ENCODE results near the gene CACNA1C.

The CACNA1C gene

DNA sequence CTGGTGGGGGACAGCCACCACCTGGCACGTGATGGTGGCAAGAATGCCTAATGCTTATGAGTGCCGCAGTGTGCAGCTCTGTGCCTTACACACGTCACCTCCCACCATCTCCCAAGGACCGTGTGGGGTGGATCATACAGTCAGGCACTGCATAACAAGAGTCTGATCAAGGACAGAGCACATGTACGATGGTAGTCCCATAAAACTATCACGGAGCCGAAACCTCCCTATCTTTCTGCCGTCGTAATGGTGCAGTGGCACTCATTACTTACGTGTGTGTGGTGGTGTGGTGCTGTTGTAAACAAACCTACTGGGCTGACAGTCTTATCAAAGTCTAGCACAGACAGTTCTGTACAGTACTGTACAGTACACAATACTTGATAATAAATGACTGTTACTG lies 89.3 kb downstream of the CACNA1C start:
- no peak for DNase-seq

- DNase-seq, result no peak
These were observed 92.2 kb downstream of the CACNA1C start for GRCh38 chr12:2144951-2145350.

- DNase-seq, result no peak
These were observed 92.7 kb downstream of the CACNA1C start for GRCh38 chr12:2145433-2145998.

GRCh38 chr12:2147335-2147734 lies 94.5 kb downstream of the CACNA1C start:
- no peak for DNase-seq

- no peak for DNase-seq
These were observed 96.3 kb downstream of the CACNA1C start for GRCh38 chr12:2149091-2149490.

GRCh38 chr12:2150833-2151232 lies 98.0 kb downstream of the CACNA1C start:
- DNase-seq, result no peak

DNA sequence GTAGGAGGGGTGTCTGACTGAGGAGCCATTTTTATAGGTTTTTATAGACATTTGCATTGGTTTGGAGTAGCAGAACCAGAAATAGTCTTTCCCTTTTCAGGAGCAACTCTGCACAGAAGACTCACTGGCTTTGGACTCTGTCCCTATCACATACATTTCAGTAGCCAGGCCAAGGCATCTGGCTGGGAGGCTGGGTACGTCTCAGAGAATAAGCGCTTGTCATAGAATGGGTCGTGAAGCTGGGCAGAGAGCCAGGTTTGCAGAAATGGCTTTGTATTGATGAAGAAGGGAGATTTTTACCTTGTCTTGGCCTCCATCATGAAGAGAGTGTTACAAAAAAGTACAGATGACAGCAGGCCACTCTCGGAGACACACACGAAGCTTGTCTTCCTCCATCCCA lies 98.6 kb downstream of the CACNA1C start:
- no peak for DNase-seq

- no peak for DNase-seq
These were observed 99.3 kb downstream of the CACNA1C start for GRCh38 chr12:2152134-2152533.

DNA sequence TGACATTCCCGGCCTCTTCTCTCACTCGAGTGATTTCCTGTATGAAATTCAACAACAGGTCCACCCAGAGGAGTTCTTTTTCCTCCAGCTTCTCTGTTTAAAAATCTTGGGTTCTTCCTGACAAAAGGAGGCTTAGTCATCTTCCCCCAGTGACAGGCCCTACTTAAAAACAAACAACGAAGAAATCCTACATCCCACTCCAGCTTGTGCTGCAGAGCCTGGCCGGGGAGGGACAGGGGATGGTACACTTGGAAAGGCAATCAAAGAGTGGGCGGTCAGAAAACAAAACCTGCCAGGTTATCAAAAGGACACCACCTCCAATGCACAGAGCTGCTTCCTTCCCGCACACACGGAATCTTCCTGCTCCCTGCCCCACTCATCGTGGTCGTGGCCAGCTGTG lies 101.3 kb downstream of the CACNA1C start:
- no peak for DNase-seq

- no peak for DNase-seq
These were observed 101.7 kb downstream of the CACNA1C start for GRCh38 chr12:2154521-2154920.

GRCh38 chr12:2156333-2156732 lies 103.5 kb downstream of the CACNA1C start:
- DNase-seq, result no peak

DNA sequence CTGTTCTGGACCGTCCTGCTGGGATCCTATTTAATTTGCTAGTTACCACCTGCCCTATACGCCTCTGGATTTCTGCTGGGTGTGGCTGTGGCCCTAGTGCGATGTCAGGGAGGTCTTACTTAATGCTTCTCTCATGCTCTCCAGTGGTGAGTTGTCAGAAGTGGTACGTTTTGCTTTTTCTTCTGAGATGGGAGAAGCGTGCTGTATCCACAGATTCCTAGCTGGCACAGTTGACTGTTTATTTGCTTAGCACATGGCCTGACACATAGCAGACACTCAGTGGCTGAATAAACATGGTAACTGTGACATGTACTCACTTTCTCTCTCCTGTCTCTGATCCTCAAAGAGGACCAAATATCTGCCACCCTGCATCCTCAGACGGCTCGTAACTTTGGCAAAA lies 107.3 kb downstream of the CACNA1C start:
- DNase-seq, result no peak

- no peak for DNase-seq
These were observed 108.7 kb downstream of the CACNA1C start for GRCh38 chr12:2161473-2161872.

DNA sequence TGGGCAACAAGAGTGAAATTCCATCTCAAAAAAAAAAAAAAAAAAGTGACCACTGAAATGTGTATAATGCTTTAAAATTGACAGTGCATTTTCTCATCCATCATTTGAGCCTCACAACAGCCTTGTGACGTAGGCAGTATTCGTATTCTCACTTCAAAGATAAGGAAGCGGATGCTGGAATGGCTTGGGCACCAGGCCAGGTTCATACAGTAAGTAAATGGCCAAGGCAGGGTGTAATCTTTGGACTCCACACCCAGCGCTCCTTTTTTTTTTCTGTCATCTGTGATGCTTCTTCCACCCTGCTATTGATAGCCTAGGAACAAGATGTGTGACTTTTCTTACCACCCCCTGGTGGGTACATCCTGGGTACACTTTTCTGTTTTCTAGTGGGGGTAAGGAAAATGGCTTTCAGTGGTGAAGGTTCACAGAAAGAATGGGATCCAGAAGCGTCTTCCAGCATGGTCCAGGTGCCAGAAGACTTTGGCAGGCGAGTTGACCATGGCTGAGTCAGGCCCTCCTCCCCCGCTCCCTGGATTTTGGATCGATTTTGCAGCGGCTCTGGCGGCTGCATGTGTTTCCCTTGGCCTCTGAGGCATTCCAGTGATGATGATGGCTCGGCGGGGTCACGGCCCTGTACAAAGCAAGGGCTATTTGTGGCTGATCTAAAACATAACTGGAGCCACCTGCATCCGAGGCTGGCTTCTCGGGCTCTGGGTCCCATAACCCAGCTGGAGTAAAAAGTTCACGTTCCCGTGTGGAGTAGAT lies 110.6 kb downstream of the CACNA1C start:
- DNase-seq, result no peak

DNA sequence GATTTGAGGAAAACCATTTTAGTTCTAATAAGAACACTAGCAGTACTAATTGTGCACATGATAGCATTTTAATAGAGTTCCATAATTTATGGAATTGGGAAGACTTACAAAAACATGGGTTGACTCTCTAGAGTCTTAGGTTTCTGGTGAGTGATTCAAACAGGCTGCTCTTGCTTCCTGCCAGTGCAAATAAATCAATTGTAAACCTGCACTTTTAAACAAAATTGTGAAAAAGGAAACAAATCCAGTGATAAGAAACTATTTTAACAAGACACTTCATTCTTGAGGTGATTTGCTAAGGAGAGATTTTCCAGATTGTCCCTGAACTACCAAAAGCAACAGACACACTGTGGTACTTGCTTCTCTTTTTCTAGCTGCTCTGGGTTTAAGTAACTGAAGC lies 112.2 kb downstream of the CACNA1C start:
- DNase-seq, result no peak

GRCh38 chr12:2165927-2166326 lies 113.1 kb downstream of the CACNA1C start:
- no peak for DNase-seq

DNA sequence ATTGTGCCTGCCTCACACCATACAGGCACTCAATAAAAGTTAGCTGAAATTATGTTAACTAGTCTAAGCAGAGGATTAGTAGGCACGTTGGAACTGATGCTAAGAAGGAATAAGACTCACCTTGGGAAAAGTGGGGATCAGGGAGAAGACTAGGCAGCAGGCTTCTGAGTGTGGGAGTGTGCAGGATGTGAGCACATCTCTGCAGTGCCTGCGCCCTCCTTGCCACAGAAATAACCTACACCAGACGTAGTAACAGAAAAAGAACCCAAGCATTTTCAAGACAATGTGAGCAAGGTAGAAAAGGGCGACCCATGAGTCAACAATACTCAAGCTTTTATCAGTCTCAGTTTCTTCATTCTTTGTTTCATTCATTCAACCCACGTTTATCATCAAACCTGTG lies 113.9 kb downstream of the CACNA1C start:
- DNase-seq, result no peak

- no peak for DNase-seq
These were observed 114.4 kb downstream of the CACNA1C start for GRCh38 chr12:2167231-2167630.

DNA sequence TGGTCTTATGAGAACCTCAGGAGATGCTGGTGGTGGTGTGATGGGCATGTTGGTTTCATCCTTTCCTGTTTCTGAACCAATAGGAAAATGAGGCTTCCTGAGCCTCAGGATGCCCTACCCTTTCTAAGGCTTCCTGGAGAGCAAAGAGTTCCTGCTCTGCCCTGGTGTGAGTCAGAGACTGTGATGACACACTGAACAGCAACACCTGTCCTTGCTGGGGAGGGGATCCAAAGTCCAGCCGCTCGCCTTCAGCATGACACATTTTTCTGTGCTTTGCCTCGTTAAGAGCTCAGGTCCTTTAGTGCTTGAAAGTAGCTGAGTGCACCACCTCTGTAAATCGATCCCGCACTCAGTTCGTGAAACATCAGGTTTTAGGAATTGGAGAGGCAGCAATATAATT lies 116.0 kb downstream of the CACNA1C start:
- no peak for DNase-seq

DNA sequence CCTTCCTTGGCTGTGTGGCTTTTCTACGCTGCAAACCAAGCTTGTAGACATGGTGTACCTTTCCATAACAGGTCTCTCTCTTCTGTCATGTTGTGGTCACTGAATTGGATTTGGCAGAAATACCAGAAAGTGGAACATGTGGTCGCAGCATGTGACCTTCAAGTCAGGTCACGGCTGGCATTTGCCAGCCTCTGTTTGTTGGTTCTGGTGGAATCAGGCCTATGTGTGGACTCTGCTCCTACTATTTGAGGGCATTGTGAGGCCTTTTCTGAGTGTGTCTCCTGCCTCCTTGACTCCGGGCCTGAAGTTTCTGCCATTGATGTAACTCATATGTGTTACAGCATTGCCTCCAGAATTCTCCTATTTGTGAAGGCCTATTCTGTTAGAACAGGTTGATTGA lies 116.7 kb downstream of the CACNA1C start:
- no peak for DNase-seq

GRCh38 chr12:2169940-2170339 lies 117.2 kb downstream of the CACNA1C start:
- DNase-seq, result no peak

- no peak for DNase-seq
These were observed 117.6 kb downstream of the CACNA1C start for GRCh38 chr12:2170376-2170775.

DNA sequence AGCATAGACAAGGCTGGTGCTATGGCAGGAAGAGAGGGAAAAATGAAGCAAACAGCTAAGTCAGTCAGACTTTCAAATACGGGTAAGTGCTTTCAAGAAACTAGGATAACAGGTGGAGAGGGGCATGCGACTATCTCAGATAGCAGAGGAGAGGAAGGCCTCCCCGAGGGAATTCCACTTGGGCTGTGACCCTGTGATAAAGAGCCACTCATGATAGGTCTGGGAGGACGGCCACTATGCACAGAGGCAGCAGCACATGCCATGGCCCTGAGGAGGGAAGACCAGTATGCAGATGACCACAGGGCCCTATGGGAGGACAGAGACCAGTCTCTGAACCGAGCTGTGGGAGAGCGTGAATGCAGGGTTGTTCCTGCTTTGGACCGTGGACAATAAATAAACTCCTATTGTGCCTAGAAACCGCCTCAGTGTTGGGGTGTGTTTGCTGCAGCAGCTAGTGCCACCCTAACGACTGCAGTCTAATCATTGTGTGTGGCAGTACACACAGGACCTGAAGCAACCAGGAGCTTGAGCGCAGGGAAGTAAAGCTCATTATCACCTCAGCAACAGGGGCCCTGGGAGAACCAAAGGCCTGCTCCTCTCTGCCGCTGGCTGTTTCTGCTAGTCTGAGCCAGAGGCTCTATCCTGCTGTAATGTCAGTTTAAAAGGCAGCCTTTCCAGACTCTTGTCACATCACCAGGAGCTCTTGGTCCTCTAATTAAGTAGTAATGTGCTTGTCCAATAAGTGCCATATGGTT lies 119.1 kb downstream of the CACNA1C start:
- DNase-seq, result no peak

GRCh38 chr12:2172491-2173214 lies 119.9 kb downstream of the CACNA1C start:
- no peak for DNase-seq
